A549 (cell line): ENCODE data around the gene CSAD.

Experiments used
- MYC ChIP-seq: IDR thresholded peaks from 2 replicates; pipeline ENCODE4 v1.6.1; 2012; ENCODE audit warnings: mild to moderate bottlenecking, inconsistent platforms, low read length, improper control_type of control experiment, borderline replicate concordance
- TF ChIP-seq, protein P1 (sequence below): fragments of >200 bp; sonication (Bioruptor Twin); formaldehyde crosslinking; IDR thresholded peaks from 3 replicates; pipeline ENCODE4 v1.5.1; 2016

DNA sequence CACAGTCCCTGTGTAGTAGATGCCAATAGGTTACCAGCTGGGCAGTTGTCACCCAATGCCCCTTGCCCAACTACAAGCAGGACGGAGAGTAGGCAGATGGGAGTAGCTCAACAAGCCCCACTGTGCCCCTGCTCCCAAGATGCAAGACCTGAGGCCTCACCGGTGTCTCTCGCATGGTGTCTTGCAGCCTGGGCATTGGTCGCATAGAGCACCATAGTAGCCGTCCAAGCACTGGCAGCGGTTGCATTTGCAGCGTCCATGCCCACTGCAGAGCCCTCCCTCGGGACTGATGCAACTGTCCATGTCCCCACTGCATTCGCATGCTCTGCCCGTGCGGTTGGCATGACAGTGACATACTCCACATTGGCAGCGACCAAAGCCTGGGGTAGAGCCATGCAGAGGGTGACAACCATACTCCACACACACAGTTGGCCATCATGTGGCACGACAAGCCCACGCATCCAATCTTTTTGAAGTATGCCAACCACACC lies 11.9 kb upstream of the CSAD start:
- TF ChIP-seq, protein P1, sequence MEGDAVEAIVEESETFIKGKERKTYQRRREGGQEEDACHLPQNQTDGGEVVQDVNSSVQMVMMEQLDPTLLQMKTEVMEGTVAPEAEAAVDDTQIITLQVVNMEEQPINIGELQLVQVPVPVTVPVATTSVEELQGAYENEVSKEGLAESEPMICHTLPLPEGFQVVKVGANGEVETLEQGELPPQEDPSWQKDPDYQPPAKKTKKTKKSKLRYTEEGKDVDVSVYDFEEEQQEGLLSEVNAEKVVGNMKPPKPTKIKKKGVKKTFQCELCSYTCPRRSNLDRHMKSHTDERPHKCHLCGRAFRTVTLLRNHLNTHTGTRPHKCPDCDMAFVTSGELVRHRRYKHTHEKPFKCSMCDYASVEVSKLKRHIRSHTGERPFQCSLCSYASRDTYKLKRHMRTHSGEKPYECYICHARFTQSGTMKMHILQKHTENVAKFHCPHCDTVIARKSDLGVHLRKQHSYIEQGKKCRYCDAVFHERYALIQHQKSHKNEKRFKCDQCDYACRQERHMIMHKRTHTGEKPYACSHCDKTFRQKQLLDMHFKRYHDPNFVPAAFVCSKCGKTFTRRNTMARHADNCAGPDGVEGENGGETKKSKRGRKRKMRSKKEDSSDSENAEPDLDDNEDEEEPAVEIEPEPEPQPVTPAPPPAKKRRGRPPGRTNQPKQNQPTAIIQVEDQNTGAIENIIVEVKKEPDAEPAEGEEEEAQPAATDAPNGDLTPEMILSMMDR: no peak
- TF ChIP-seq MYC: no peak
